Measurements from ENCODE around the gene SLC12A8. TPM values are rescaled to one million over a fixed set of nuclear protein-coding genes. Genes with fewer than 3 reads are reported as not detected.

SLC12A8 gene
- total and polyA plus RNA-seq, 8 donors = 1.5 to 31.7 (median 12.3) TPM

DNA sequence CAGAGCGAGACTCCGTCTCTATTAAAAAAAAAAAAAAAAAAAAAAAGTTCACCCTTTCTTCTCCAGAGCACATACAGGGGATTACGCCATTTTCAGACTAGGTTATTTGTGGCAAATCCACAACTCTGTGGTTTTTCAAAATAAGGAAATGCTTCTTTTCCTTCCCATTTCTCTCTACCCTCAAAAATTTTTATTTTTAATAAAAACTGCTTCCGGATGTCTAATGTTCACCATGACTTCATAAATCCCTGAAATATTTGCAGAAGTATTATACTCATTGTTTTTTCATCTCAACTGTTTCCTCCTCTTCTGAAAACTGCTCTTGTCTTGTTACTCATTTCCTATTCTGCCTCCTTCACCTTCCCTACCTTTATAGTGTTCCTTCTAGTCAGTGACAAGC lies 45.0 kb upstream of the SLC12A8 start:
- intact Hi-C loops (cut with DNase I; ENCODE audit: low total_unique reads) = no loop called here
- Histone ChIP-seq H3K9me3 (peaks cover 0 to 5% (median 0%) of the 10 kb centered on the region in 4 donors), H3K4me1 (no peaks in the 10 kb centered on the region), H3K36me3 (peaks cover 0 to 8% (median 3%) of the 10 kb centered on the region in 4 donors), H3K4me3 (no peak overlapping the region), H3K27ac (no peak overlapping the region), H3K27me3 (no peaks in the 10 kb centered on the region)
- DNase-seq = no peak
- no peak for TF ChIP-seq EP300 (IDR thresholded peaks at IDR 0.05)
- no peak for TF ChIP-seq CTCF (IDR thresholded peaks at IDR 0.05)
- no peak for TF ChIP-seq POLR2A (IDR thresholded peaks at IDR 0.05)
- TF ChIP-seq POLR2AphosphoS5 (IDR thresholded peaks at IDR 0.05) = no peak
- 86 to 96% (median 90%) methylated on average over 3 to 4 of the region's 4 CpGs for WGBS, 5 donors

- TF ChIP-seq CTCF (IDR thresholded peaks at IDR 0.05) = no peak
- Histone ChIP-seq H3K9me3 (peaks cover 0 to 5% (median 0%) of the 10 kb centered on the region in 4 donors), H3K4me1 (no peaks in the 10 kb centered on the region), H3K36me3 (peaks cover 0 to 8% (median 3%) of the 10 kb centered on the region in 4 donors), H3K27ac (no peak overlapping the region), H3K27me3 (no peaks in the 10 kb centered on the region), H3K4me3 (no peak overlapping the region)
- no peak for DNase-seq
- intact Hi-C loops (cut with DNase I; ENCODE audit: low total_unique reads) = no loop called here
Measured at GRCh38 chr3:125256675-125257074, 44.1 kb upstream of the SLC12A8 start.

DNA sequence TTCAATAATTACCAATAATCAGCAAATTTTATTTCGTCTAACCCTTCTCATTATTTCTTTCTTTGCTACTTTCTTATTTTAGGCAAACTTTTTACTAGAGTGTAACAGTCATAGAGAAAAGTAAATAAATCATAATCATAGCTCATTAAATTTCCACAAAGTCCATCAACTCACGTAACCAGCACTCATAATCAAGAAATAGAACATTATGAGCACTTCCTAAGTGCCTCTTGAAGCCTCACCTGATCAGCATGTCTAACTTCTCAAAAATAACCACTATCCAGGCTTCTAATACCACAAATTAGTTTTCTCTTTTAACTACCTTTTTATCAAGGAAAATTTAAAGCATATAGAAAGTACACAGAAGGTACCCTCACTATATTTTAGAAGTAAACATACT lies 38.4 kb upstream of the SLC12A8 start:
- intact Hi-C loops (cut with DNase I; ENCODE audit: low total_unique reads) = no loop called here
- no peak overlapping the region for H3K27ac ChIP-seq
- WGBS, 5 donors = 90 to 99% (median 97%) methylated on average over 2 of the region's 2 CpGs
- TF ChIP-seq POLR2A (IDR thresholded peaks at IDR 0.05) (no peak), CTCF (IDR thresholded peaks at IDR 0.05) (no peak), POLR2AphosphoS5 (IDR thresholded peaks at IDR 0.05) (no peak), EP300 (IDR thresholded peaks at IDR 0.05) (no peak)
- no peaks in the 10 kb centered on the region for H3K27me3 ChIP-seq
- no peak for DNase-seq
- no peaks in the 10 kb centered on the region for H3K4me1 ChIP-seq
- H3K36me3 ChIP-seq = peaks cover 0 to 3% (median 0%) of the 10 kb centered on the region in 4 donors
- no peaks in the 10 kb centered on the region for H3K9me3 ChIP-seq
- no peak overlapping the region for H3K4me3 ChIP-seq

DNA sequence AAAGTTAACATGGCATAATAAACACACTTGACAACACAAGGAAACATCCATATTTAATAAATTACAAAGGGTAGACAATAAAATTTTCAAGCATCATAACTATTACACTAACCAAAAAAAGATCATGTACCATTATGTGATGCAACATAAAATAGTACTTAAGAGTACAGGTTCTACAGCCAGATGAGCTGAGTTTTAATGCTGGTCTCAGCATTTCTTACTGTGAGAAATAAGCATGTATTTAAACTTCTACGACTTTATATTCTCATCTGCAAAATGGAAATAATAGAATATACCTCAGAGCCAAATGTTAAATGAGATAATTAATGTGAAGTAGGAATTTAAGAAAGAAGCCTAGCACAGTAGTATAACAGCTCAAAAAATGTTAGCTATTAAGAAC lies 33.7 kb upstream of the SLC12A8 start:
- Histone ChIP-seq H3K4me1 (no peaks in the 10 kb centered on the region), H3K36me3 (no peaks in the 10 kb centered on the region), H3K27me3 (no peaks in the 10 kb centered on the region), H3K9me3 (no peaks in the 10 kb centered on the region), H3K27ac (no peak overlapping the region), H3K4me3 (no peak overlapping the region)
- intact Hi-C loops (cut with DNase I; ENCODE audit: low total_unique reads) = no loop called here
- TF ChIP-seq EP300 (IDR thresholded peaks at IDR 0.05) (no peak), CTCF (IDR thresholded peaks at IDR 0.05) (no peak), POLR2A (IDR thresholded peaks at IDR 0.05) (no peak), POLR2AphosphoS5 (IDR thresholded peaks at IDR 0.05) (no peak)
- DNase-seq = no peak
- 94 to 100% (median 95%) methylated on average over 1 of the region's 1 CpG for WGBS, 5 donors

DNA sequence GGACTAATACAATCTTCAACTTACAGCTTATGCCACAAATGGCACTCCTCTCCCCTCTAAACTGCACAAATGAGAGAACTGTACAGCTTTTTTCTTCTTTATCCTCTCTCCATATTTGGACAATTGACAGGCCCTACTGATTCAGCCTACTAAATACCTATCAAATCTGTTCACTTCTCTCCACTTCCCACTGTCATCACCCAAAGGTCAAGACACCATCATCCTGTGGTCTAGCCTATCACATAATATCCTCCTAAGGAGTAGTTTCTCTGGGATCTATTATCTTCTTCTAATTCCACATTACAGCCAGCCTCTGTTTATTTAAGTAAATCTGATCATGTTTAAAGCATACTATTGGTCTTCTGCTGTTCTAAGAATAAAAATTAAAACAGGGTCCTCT lies 33.0 kb upstream of the SLC12A8 start:
- Histone ChIP-seq H3K4me1 (no peaks in the 10 kb centered on the region), H3K27ac (no peak overlapping the region), H3K9me3 (no peaks in the 10 kb centered on the region), H3K4me3 (no peak overlapping the region), H3K27me3 (no peaks in the 10 kb centered on the region), H3K36me3 (no peaks in the 10 kb centered on the region)
- TF ChIP-seq CTCF (IDR thresholded peaks at IDR 0.05) (no peak), EP300 (IDR thresholded peaks at IDR 0.05) (no peak), POLR2A (IDR thresholded peaks at IDR 0.05) (no peak), POLR2AphosphoS5 (IDR thresholded peaks at IDR 0.05) (no peak)
- DNase-seq = no peak
- intact Hi-C loops (cut with DNase I; ENCODE audit: low total_unique reads) = no loop called here

All from stomach (tissue), 9 donors.